LNCAP (cell line): ENCODE measurements around the gene MYO1A.

Source experiments
- TF ChIP-seq, protein P1 (sequence below): fragments of 450-650 bp; IDR thresholded peaks from 2 replicates; pipeline ENCODE4 v1.5.1; 2017; ENCODE audit warnings: mild to moderate bottlenecking

MYO1A gene

GRCh38 chr12:56989861-56990610, 59.9 kb downstream of the MYO1A start:
- TF ChIP-seq, protein P1, sequence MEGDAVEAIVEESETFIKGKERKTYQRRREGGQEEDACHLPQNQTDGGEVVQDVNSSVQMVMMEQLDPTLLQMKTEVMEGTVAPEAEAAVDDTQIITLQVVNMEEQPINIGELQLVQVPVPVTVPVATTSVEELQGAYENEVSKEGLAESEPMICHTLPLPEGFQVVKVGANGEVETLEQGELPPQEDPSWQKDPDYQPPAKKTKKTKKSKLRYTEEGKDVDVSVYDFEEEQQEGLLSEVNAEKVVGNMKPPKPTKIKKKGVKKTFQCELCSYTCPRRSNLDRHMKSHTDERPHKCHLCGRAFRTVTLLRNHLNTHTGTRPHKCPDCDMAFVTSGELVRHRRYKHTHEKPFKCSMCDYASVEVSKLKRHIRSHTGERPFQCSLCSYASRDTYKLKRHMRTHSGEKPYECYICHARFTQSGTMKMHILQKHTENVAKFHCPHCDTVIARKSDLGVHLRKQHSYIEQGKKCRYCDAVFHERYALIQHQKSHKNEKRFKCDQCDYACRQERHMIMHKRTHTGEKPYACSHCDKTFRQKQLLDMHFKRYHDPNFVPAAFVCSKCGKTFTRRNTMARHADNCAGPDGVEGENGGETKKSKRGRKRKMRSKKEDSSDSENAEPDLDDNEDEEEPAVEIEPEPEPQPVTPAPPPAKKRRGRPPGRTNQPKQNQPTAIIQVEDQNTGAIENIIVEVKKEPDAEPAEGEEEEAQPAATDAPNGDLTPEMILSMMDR = no peak

- TF ChIP-seq, protein P1 = no peak
Observed at GRCh38 chr12:56988207-56988739, 61.7 kb downstream of the MYO1A start.

DNA sequence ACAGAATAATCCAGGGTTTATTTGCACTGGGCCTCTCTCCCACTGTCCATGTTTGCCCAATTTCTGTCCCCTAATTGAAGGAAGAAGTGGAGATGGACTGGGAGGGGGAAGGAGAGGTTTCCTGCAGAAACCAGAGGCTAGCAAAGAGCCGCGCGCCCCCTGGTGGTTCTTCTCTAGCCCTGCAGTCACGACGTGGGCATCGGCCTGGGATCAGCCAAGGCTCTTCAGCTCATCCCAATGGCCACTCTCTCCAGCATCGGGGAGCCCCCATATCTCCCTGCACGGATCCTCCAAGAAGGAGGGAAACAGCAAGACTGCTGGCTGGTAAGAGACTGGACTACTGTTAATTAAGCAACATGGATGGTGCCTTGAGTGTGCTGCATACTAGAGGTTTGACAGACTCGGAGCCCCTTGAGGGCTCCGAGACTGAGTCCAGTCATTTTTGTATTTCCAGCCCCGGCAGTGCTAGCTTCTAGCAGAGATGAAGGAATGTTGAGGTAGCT, 62.3 kb downstream of the MYO1A start:
- TF ChIP-seq, protein P1 = peak; percentile 94

DNA sequence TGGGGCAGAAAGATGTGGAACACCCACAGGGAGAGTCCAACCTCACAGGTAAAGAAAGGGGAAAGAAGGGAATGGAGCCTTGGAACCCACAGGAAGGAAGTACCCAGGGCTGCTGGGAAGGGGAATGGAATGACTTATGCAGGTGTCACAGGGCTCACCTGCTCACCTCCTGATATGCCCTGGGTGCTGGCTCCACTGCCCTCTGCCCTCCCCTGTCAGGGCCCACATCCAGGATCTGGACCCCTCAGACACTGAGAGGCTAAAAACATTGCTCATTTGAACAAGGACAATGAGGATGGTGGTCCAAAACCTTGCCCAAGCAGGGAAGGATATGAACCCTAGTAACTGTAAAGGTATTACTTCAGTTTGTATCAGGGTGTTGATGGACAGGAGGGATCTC, 62.9 kb downstream of the MYO1A start:
- TF ChIP-seq, protein P1 = no peak

GRCh38 chr12:56983386-56983785, 66.5 kb downstream of the MYO1A start:
- TF ChIP-seq, protein P1 = no peak

- TF ChIP-seq, protein P1 = no peak
Observed at GRCh38 chr12:56980941-56981530, 68.9 kb downstream of the MYO1A start.

DNA sequence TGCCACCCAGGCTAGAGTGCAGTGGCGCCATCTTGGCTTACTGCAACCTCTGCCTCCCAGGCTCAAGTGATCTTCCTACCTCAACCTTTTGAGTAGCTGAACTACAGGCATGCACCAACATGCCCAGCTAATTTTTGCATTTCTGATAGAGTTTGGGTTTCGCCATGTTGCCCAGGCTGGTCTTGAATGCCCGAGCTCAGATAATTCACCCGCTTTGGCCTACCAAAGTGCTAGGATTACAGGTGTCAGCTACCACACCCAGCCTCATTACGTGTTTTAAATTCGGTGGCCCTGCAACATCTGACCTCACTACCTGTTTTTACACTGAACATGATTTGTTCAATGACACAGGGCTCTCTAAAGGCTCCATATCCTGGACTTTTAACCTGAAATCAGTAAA, 69.7 kb downstream of the MYO1A start:
- TF ChIP-seq, protein P1 = no peak
